ENCODE results near the gene C16orf74. TPM values are rescaled to one million over a fixed set of nuclear protein-coding genes. Genes with fewer than 3 reads are reported as not detected.

Gene C16orf74
- total and polyA plus RNA-seq, 2 of the 8 experiments (the other 6 are each of a cell fraction or from before 2014, with no cell fraction given) = 7.3 to 9.3 TPM

DNA sequence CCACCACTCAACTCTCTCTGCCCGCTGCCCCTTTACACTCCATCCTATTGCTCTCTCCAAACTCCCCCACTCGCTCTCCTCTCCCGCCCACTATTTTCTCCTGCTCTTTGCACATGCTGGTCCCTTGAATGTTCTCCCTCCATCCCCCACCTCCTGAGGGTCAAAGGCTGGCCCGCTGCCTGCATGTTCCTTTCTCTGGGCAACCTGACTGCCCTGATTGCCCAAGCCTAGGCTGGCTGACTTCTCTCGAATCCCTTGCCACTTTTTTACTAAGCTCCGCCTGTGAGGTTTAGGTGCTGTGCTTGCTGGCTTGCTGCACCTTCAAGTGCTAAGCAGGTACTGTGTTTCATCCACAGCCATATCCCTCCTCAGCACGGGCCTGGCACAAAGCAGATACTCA is 45.7 kb upstream of the C16orf74 start:
- Histone ChIP-seq H3K23me2 (ENCODE audit: low read depth, low read length) (peaks cover 6% of the 10 kb centered on the region), H2BK5ac (ENCODE audit: low read depth, low read length) (no peak overlapping the region), H3K4me1 (replicated peaks in 1 of 4; ENCODE audit: control insufficient read depth in 3 of 4, insufficient read depth in 4 of 4, low read length in 3 of 4) (peaks cover 0 to 3% (median 0%) of the 10 kb centered on the region in 4 experiments; a peak in 1 of 7 replicates), H3K56ac (replicated peaks; ENCODE audit: insufficient read length, low read depth, low read length) (no peak overlapping the region), H2AK5ac (ENCODE audit: low read depth, low read length) (no peak overlapping the region), H3K23ac (ENCODE audit: insufficient read length) (no peak overlapping the region), H4K5ac (ENCODE audit: insufficient read length, low read depth, low read length) (no peak overlapping the region), H3K79me1 (ENCODE audit: low read depth, low read length) (peaks cover 17% of the 10 kb centered on the region), H4K20me1 (replicated peaks in 1 of 2; ENCODE audit: control insufficient read depth in 1 of 2, insufficient read depth in 2 of 2, low read length in 2 of 2) (peaks cover 5 to 19% of the 10 kb centered on the region in 2 experiments), H3K9me3 (ENCODE audit: insufficient read depth in 2 of 2, low read depth in 1 of 2, low read length in 1 of 2) (peaks cover 0 to 1% of the 10 kb centered on the region in 2 experiments; a peak in 1 of 4 replicates), H2AFZ (ENCODE audit: low read length) (no peak overlapping the region), H2BK15ac (ENCODE audit: low read length) (no peak overlapping the region), H3K14ac (ENCODE audit: insufficient read length) (no peak overlapping the region), H3K27me3 (replicated peaks in 1 of 4; ENCODE audit: control insufficient read depth in 3 of 4, extremely low read depth in 1 of 4, insufficient read depth in 3 of 4, low read length in 3 of 4) (no peaks in the 10 kb centered on the region), H3K79me2 (ENCODE audit: control insufficient read depth in 1 of 2, insufficient read depth in 2 of 2, low read length in 2 of 2) (peaks cover 34 to 94% of the 10 kb centered on the region in 2 experiments), H2BK120ac (replicated peaks; ENCODE audit: low read depth, low read length) (no peak overlapping the region), H2BK20ac (ENCODE audit: low read length) (no peak overlapping the region), H2BK12ac (ENCODE audit: low read depth, low read length) (no peak overlapping the region), H3K4me3 (ENCODE audit: extremely low read depth in 1 of 4, insufficient read depth in 2 of 4, low read depth in 3 of 4, low read length in 4 of 4) (no peak overlapping the region), H3K9ac (replicated peaks in 1 of 4; ENCODE audit: extremely low read depth in 1 of 4, low read depth in 3 of 4, low read length in 3 of 4) (no peak overlapping the region), H3K18ac (ENCODE audit: extremely low read depth, low read length) (no peak overlapping the region), H3K4ac (replicated peaks; ENCODE audit: insufficient read length, low read depth, low read length) (no peak overlapping the region), H3K36me3 (ENCODE audit: control insufficient read depth in 2 of 4, insufficient read depth in 4 of 4, low read length in 3 of 4) (peaks cover 6 to 46% (median 16%) of the 10 kb centered on the region in 4 experiments; a peak in 7 of 8 replicates), H4K91ac (replicated peaks; ENCODE audit: insufficient read length, low read length) (no peak overlapping the region), H3K4me2 (ENCODE audit: insufficient read depth in 1 of 2, low read depth in 2 of 2, low read length in 2 of 2) (no peak overlapping the region), H4K8ac (ENCODE audit: extremely low read depth, insufficient read depth, low read length) (no peak overlapping the region), H3K27ac (ENCODE audit: low read depth, low read length) (no peak overlapping the region)
- TF ChIP-seq MAFK (IDR thresholded peaks at IDR 0.05; ENCODE audit: low read depth, low read length) (no peak), TCF12 (IDR thresholded peaks at IDR 0.05; ENCODE audit: low read depth, low read length) (no peak), POLR2A (IDR thresholded peaks at IDR 0.05; ENCODE audit: control extremely low read depth in 1 of 2, low read depth in 2 of 2, low read length in 2 of 2) (no peak), JUND (IDR thresholded peaks at IDR 0.05; ENCODE audit: low read length) (no peak)
- DNase-seq (ENCODE audit: low read depth in 1 of 2, low spot score in 2 of 2) (no peak), FAIRE-seq (no peak)
- CTCF ChIA-PET (ENCODE audit: partially characterized antibody) = interaction anchor here (1.4 kb wide), 1 partner anchor 24 kb away, joined by 6 read pairs; no protein-coding TSS in a partner anchor
- POLR2A ChIA-PET (ENCODE audit: partially characterized antibody) = no interaction called here
- 85 to 95% methylated on average over 3 to 7 of the region's 7 CpGs for WGBS, 2 experiments (ENCODE audit: extremely low coverage in 1 of 2, insufficient coverage in 1 of 2, insufficient read length in 1 of 2, insufficient replicate concordance in 2 of 2, low coverage in 1 of 2, low lambda C conversion rate in 2 of 2, missing lambda C conversion rate in 1 of 2)
